H4 (cell line): ENCODE results near the gene NME8. TPM values are rescaled to one million over a fixed set of nuclear protein-coding genes. Genes with fewer than 3 reads are reported as not detected.
A peak's percentile ranks its signal among the peaks of the same experiment; 100 is the strongest.

ENCODE experiments used
- DNase-seq: peaks from one replicate; pipeline ENCODE4 v3.0.0-alpha.2; 2015; ENCODE audit warnings: low spot score
- total RNA-seq: library from RNA; depleted of rRNA; stranded (reverse); fragments of >200 nt; shearing (Covaris generic); gene quantifications from 2 replicates; pipeline ENCODE4 v1.2.3, GENCODE V29; 2014

NME8 gene
- total RNA-seq, 1 experiment from 2014 or later: not detected

- no peak for DNase-seq
These were observed 51.4 kb downstream of the NME8 start for GRCh38 chr7:37899712-37900247.

- DNase-seq: peak; percentile 86
These were observed 52.9 kb downstream of the NME8 start for GRCh38 chr7:37901236-37901827.

- DNase-seq: peak; percentile 76
These were observed 53.6 kb downstream of the NME8 start for GRCh38 chr7:37901890-37902524.

- DNase-seq: peak; percentile 65
These were observed 59.9 kb downstream of the NME8 start for GRCh38 chr7:37908221-37908788.

- DNase-seq: no peak
These were observed 64.4 kb downstream of the NME8 start for GRCh38 chr7:37912756-37913155.

GRCh38 chr7:37915438-37915837 lies 67.0 kb downstream of the NME8 start:
- no peak for DNase-seq

- DNase-seq: no peak
These were observed 67.7 kb downstream of the NME8 start for GRCh38 chr7:37916017-37916672.

GRCh38 chr7:37916673-37917660 lies 68.6 kb downstream of the NME8 start, which contains the start of gene SFRP4:
SFRP4 (minus strand) TSS chr7:37916817; CDS start chr7:37916537, 280 bp downstream.
- peak; percentile 89 for DNase-seq

GRCh38 chr7:37918526-37918925 lies 70.1 kb downstream of the NME8 start:
- no peak for DNase-seq

- DNase-seq: peak; percentile 98
These were observed 72.0 kb downstream of the NME8 start, which contains the start of gene EPDR1 for GRCh38 chr7:37920305-37920848. EPDR1 (plus strand) TSS chr7:37920640; CDS start chr7:37920940, 300 bp downstream.

- peak; percentile 83 for DNase-seq
These were observed 72.7 kb downstream of the NME8 start for GRCh38 chr7:37920849-37921805.

- no peak for DNase-seq
These were observed 73.5 kb downstream of the NME8 start for GRCh38 chr7:37921876-37922275.

GRCh38 chr7:37923996-37924395 lies 75.6 kb downstream of the NME8 start:
- no peak for DNase-seq

- DNase-seq: no peak
These were observed 76.2 kb downstream of the NME8 start for GRCh38 chr7:37924491-37925041.

GRCh38 chr7:37925620-37926019 lies 77.2 kb downstream of the NME8 start:
- no peak for DNase-seq

GRCh38 chr7:37927773-37928444 lies 79.5 kb downstream of the NME8 start:
- no peak for DNase-seq

- no peak for DNase-seq
These were observed 80.5 kb downstream of the NME8 start for GRCh38 chr7:37928878-37929277.

GRCh38 chr7:37930226-37930948 lies 82.0 kb downstream of the NME8 start:
- peak; percentile 64 for DNase-seq
